Ascending aorta (tissue), 2 donors: ENCODE results near the gene MPPED1. TPM values are rescaled to one million over a fixed set of nuclear protein-coding genes. Genes with fewer than 3 reads are reported as not detected.

Experiments
- DNase-seq, 2 donors: peaks; one replicate each; pipeline ENCODE4 v3.0.0-alpha.2; 2019; ENCODE audit warnings: low spot score in 2 of 2
- H3K27ac ChIP-seq, 2 donors: fragments of 200-600 bp; sonication (generic); one replicate each; pipeline ENCODE4 v1.5.1; 2016 to 2017; ENCODE audit warnings: mild to moderate bottlenecking in 1 of 2
- H3K27me3 ChIP-seq: fragments of 200-600 bp; sonication (generic); one replicate; pipeline ENCODE4 v1.5.1; 2017
- H3K36me3 ChIP-seq, 2 donors: fragments of 200-600 bp; sonication (generic); one replicate each; pipeline ENCODE4 v1.5.1; 2016
- H3K4me1 ChIP-seq, 2 donors: fragments of 200-600 bp; sonication (generic); one replicate each; pipeline ENCODE4 v1.5.1; 2016 to 2017; ENCODE audit warnings: mild to moderate bottlenecking in 1 of 2
- H3K4me3 ChIP-seq, 2 donors: fragments of 200-600 bp; sonication (generic); one replicate each; pipeline ENCODE4 v1.5.1; 2016 to 2017; ENCODE audit warnings: mild to moderate bottlenecking in 1 of 2
- H3K9me3 ChIP-seq, 2 donors: fragments of 200-600 bp; sonication (generic); one replicate each; pipeline ENCODE4 v1.5.1; 2016
- intact Hi-C: fragments of 100-400 bp; cut with DNase I; formaldehyde crosslinking; loops from one replicate; pipeline ENCODE4 v1.15.1; 2023
- total RNA-seq: library from RNA; depleted of rRNA; stranded (reverse); fragments of >200 nt; gene quantifications from one replicate; pipeline ENCODE4 v1.1.0, GENCODE V29; 2016
- TF ChIP-seq, protein P1 (sequence below), 3 experiments: fragments of 200-600 bp in 2 of 3; fragments of 450-650 bp in 1 of 3; sonication (generic) in 2 of 3; IDR thresholded peaks; one replicate each; pipeline ENCODE4 v1.5.1; 2016 to 2019; ENCODE audit warnings: antibody characterized with exemption in 3 of 3, mild to moderate bottlenecking in 1 of 3, moderate library complexity in 1 of 3

The MPPED1 gene
- total RNA-seq, 1 donor from 2014 or later = not detected

- Histone ChIP-seq H3K4me1 (no peaks in the 10 kb centered on the region), H3K27me3 (no peaks in the 10 kb centered on the region), H3K9me3 (no peaks in the 10 kb centered on the region), H3K36me3 (no peaks in the 10 kb centered on the region), H3K27ac (no peak overlapping the region), H3K4me3 (no peak overlapping the region)
- TF ChIP-seq, protein P1, sequence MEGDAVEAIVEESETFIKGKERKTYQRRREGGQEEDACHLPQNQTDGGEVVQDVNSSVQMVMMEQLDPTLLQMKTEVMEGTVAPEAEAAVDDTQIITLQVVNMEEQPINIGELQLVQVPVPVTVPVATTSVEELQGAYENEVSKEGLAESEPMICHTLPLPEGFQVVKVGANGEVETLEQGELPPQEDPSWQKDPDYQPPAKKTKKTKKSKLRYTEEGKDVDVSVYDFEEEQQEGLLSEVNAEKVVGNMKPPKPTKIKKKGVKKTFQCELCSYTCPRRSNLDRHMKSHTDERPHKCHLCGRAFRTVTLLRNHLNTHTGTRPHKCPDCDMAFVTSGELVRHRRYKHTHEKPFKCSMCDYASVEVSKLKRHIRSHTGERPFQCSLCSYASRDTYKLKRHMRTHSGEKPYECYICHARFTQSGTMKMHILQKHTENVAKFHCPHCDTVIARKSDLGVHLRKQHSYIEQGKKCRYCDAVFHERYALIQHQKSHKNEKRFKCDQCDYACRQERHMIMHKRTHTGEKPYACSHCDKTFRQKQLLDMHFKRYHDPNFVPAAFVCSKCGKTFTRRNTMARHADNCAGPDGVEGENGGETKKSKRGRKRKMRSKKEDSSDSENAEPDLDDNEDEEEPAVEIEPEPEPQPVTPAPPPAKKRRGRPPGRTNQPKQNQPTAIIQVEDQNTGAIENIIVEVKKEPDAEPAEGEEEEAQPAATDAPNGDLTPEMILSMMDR (IDR thresholded peaks at IDR 0.05) = no peak
- intact Hi-C loops = no loop called here
- no peak for DNase-seq
Observed at GRCh38 chr22:43530349-43531201, 118.8 kb downstream of the MPPED1 start.

DNA sequence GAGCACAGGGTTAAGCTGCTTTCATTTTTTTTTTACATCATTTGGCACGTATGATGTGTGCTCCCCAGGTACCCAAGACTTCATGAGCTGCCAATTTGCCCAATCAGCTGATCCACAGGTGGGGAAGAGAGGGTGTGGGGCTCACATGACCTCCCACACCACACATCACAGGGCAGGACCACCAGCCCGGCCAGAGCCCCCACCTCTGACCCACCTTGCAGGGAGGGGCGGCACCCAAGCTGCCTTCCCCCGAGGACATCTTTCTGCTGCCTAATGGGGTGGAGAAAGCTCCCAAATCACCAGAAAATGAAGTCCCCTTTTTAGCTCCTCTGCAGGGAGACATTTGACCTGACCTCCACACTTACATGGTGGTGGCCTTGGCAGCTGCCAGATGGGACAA is 119.8 kb downstream of the MPPED1 start:
- Histone ChIP-seq H3K27me3 (no peaks in the 10 kb centered on the region), H3K4me3 (no peak overlapping the region), H3K9me3 (no peaks in the 10 kb centered on the region), H3K27ac (no peak overlapping the region), H3K4me1 (no peaks in the 10 kb centered on the region), H3K36me3 (no peaks in the 10 kb centered on the region)
- TF ChIP-seq, protein P1 (IDR thresholded peaks at IDR 0.05) = no peak
- intact Hi-C loops = no loop called here
- no peak for DNase-seq

DNA sequence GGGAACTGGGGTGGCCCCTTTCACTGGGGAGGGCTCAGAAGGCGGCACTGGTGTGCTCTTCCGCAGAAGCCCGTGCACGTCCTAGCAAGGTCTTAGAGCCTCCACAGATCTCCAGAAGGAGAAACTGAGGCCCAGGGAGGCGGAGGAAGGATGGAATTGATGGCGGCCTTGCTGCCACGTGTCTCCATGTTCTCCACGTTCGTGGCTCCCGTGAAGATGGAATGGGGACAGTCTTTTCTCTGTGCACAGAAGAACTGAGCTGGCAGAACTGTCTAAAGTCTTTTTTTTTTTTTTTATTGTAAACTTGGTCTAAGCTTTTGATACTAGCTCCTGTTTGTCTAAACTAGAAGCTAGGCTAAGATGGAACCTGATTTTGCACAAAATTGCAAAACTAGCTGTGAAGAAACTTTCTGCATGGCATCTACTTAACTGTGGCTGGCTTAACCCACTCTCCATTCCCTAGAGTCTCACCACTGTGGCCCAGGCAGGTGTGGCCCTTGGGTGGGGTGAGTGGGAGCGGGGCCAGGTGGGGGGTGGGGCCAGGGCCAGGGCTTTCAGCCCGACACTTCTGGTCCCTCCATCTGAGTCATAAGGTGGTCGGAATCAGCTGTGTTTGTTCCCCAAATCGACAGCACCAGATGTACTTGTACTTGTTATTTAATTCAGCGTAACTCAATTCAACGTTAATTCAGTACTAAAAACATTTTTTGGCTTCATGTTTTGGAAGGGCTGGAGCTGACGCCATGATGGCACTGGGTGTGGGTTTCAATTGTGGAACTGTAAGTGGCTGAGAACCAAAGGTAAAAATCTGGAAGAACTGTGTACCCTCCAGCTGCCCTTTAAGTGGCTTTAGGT is 120.7 kb downstream of the MPPED1 start:
- TF ChIP-seq, protein P1 (IDR thresholded peaks at IDR 0.05) = no peak
- Histone ChIP-seq H3K4me3 (no peak overlapping the region), H3K27ac (no peak overlapping the region), H3K9me3 (no peaks in the 10 kb centered on the region), H3K36me3 (no peaks in the 10 kb centered on the region), H3K4me1 (no peaks in the 10 kb centered on the region), H3K27me3 (no peaks in the 10 kb centered on the region)
- intact Hi-C loops = no loop called here
- no peak for DNase-seq

DNA sequence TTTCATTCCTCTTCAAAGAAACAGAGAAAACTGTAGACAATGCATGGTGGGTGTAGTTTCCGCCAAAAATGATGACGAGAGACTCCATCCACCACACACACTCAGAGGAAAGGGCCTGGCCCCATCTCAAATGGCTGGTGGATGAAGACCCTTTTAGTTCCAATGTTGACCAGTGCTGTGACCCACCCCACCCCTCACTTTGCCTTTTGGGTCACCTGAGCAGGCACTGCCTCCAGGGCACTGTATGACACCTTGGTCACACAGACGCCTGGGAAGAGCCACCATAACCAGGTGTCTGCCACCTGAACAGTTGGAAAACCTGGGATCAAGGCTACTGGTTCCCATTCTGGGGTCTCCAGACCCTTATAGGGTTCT is 121.3 kb downstream of the MPPED1 start:
- TF ChIP-seq, protein P1 (IDR thresholded peaks at IDR 0.05) = no peak
- Histone ChIP-seq H3K4me3 (no peak overlapping the region), H3K27me3 (no peaks in the 10 kb centered on the region), H3K9me3 (no peaks in the 10 kb centered on the region), H3K4me1 (no peaks in the 10 kb centered on the region), H3K36me3 (no peaks in the 10 kb centered on the region), H3K27ac (no peak overlapping the region)
- intact Hi-C loops = no loop called here
- DNase-seq = peak in 1 of 2 donors; percentile 45

GRCh38 chr22:43533656-43534428 is 122.0 kb downstream of the MPPED1 start:
- TF ChIP-seq, protein P1 (IDR thresholded peaks at IDR 0.05) = no peak
- Histone ChIP-seq H3K36me3 (no peaks in the 10 kb centered on the region), H3K27me3 (no peaks in the 10 kb centered on the region), H3K4me3 (no peak overlapping the region), H3K27ac (no peak overlapping the region), H3K4me1 (no peaks in the 10 kb centered on the region), H3K9me3 (no peaks in the 10 kb centered on the region)
- intact Hi-C loops = no loop called here
- DNase-seq = no peak
